Kidney epithelial cell (primary cell): ENCODE results near the gene TAF4. TPM values are rescaled to one million over a fixed set of nuclear protein-coding genes. Genes with fewer than 3 reads are reported as not detected.

Experiments
- DNase-seq: peaks from one replicate; pipeline ENCODE4 v3.0.0-alpha.2; 2010; ENCODE audit warnings: low read depth
- H3K27me3 ChIP-seq: 2 replicates; pipeline ENCODE4 v1.6.0; 2011; ENCODE audit warnings: low read length; ENCODE audit not compliant: control insufficient read depth, insufficient read depth
- H3K36me3 ChIP-seq: 2 replicates; pipeline ENCODE4 v1.5.1; 2011; ENCODE audit warnings: low read length; ENCODE audit not compliant: control insufficient read depth, insufficient read depth
- H3K4me3 ChIP-seq: 2 replicates; pipeline ENCODE4 v1.5.1; 2011; ENCODE audit warnings: low read depth, mild to moderate bottlenecking, control low read depth, low read length
- CTCF ChIP-seq: IDR thresholded peaks from 2 replicates; pipeline ENCODE4 v1.5.1; 2011; ENCODE audit warnings: mild to moderate bottlenecking, moderate library complexity, low read length, control low read depth, inconsistent platforms; ENCODE audit not compliant: insufficient read depth, poor library complexity, severe bottlenecking
- total RNA-seq: library from RNA; depleted of rRNA; stranded (reverse); fragments of >200 nt; gene quantifications from 2 replicates; pipeline ENCODE4 v1.2.3, GENCODE V29; 2015

TAF4 gene
- total RNA-seq, 1 donor from 2014 or later: 5.9 TPM

- no peaks in the 10 kb centered on the region for H3K36me3 ChIP-seq
- TF ChIP-seq CTCF: no peak
- H3K4me3 ChIP-seq: no peak overlapping the region
- no peak for DNase-seq
- H3K27me3 ChIP-seq: no peaks in the 10 kb centered on the region
Observed at GRCh38 chr20:61977419-61977786, 88.3 kb downstream of the TAF4 start.

- Histone ChIP-seq H3K27me3 (no peaks in the 10 kb centered on the region), H3K4me3 (no peak overlapping the region), H3K36me3 (no peaks in the 10 kb centered on the region)
- no peak for TF ChIP-seq CTCF
- no peak for DNase-seq
Observed at GRCh38 chr20:61976644-61977418, 88.8 kb downstream of the TAF4 start.

GRCh38 chr20:61976263-61976643, 89.4 kb downstream of the TAF4 start:
- DNase-seq: no peak
- Histone ChIP-seq H3K4me3 (no peak overlapping the region), H3K27me3 (no peaks in the 10 kb centered on the region), H3K36me3 (no peaks in the 10 kb centered on the region)
- no peak for TF ChIP-seq CTCF

GRCh38 chr20:61975407-61976129, 90.1 kb downstream of the TAF4 start:
- H3K4me3 ChIP-seq: no peak overlapping the region
- no peak for DNase-seq
- no peak for TF ChIP-seq CTCF
- no peaks in the 10 kb centered on the region for H3K27me3 ChIP-seq
- H3K36me3 ChIP-seq: no peaks in the 10 kb centered on the region

GRCh38 chr20:61974357-61974665, 91.4 kb downstream of the TAF4 start:
- no peak for DNase-seq
- no peaks in the 10 kb centered on the region for H3K27me3 ChIP-seq
- TF ChIP-seq CTCF: no peak

More at GRCh38 chr20:61974357-61974665, 91.4 kb downstream of the TAF4 start:
- no peaks in the 10 kb centered on the region for H3K36me3 ChIP-seq
- H3K4me3 ChIP-seq: no peak overlapping the region
